Measurements from ENCODE around the gene CPVL. TPM values are rescaled to one million over a fixed set of nuclear protein-coding genes. Genes with fewer than 3 reads are reported as not detected.
"Not testable (repeated sequence)": the region's sequence is repeated elsewhere in the genome, so short reads cannot be mapped to it uniquely, and the experiment has no call there.

The CPVL gene
- total RNA-seq, 2 donors from 2014 or later: 2.7 to 11.8 TPM

- TF ChIP-seq CTCF (IDR thresholded peaks at IDR 0.05): no peak
- DNase-seq (ENCODE audit: low spot score): no peak
- no peak overlapping the region for H3K4me3 ChIP-seq
- H3K4me1 ChIP-seq: no peaks in the 10 kb centered on the region
- no peaks in the 10 kb centered on the region for H3K36me3 ChIP-seq
- no peak overlapping the region for H3K27ac ChIP-seq
- no peaks in the 10 kb centered on the region for H3K9me3 ChIP-seq
- no peaks in the 10 kb centered on the region for H3K27me3 ChIP-seq
Observed at GRCh38 chr7:29116361-29117200, 29.8 kb downstream of the CPVL start.

GRCh38 chr7:29115753-29116152, 30.6 kb downstream of the CPVL start:
- no peaks in the 10 kb centered on the region for H3K4me1 ChIP-seq
- H3K27ac ChIP-seq: no peak overlapping the region
- no peak overlapping the region for H3K4me3 ChIP-seq
- no peak for TF ChIP-seq CTCF (IDR thresholded peaks at IDR 0.05)
- H3K9me3 ChIP-seq: no peaks in the 10 kb centered on the region
- no peak for DNase-seq (ENCODE audit: low spot score)
- H3K36me3 ChIP-seq: no peaks in the 10 kb centered on the region
- H3K27me3 ChIP-seq: no peaks in the 10 kb centered on the region

GRCh38 chr7:29115130-29115687, 31.1 kb downstream of the CPVL start:
- no peak for DNase-seq (ENCODE audit: low spot score)
- Histone ChIP-seq H3K4me1 (no peaks in the 10 kb centered on the region), H3K27me3 (no peaks in the 10 kb centered on the region), H3K4me3 (no peak overlapping the region), H3K36me3 (no peaks in the 10 kb centered on the region), H3K27ac (no peak overlapping the region), H3K9me3 (no peaks in the 10 kb centered on the region)
- no peak for TF ChIP-seq CTCF (IDR thresholded peaks at IDR 0.05)

GRCh38 chr7:29114266-29114665, 32.1 kb downstream of the CPVL start:
- not testable (repeated sequence) for H3K4me3 ChIP-seq; H3K9me3 ChIP-seq; H3K4me1 ChIP-seq; H3K27ac ChIP-seq; H3K36me3 ChIP-seq; H3K27me3 ChIP-seq; DNase-seq (ENCODE audit: low spot score)

GRCh38 chr7:29113384-29114102, 32.8 kb downstream of the CPVL start:
- Histone ChIP-seq H3K27me3 (no peaks in the 10 kb centered on the region), H3K9me3 (no peaks in the 10 kb centered on the region), H3K4me3 (no peak overlapping the region), H3K27ac (no peak overlapping the region), H3K36me3 (no peaks in the 10 kb centered on the region), H3K4me1 (no peaks in the 10 kb centered on the region)
- DNase-seq (ENCODE audit: low spot score): no peak
- TF ChIP-seq CTCF (IDR thresholded peaks at IDR 0.05): no peak

GRCh38 chr7:29112721-29113120, 33.6 kb downstream of the CPVL start:
- Histone ChIP-seq H3K36me3 (no peaks in the 10 kb centered on the region), H3K4me1 (no peaks in the 10 kb centered on the region), H3K4me3 (no peak overlapping the region), H3K9me3 (no peaks in the 10 kb centered on the region), H3K27ac (no peak overlapping the region), H3K27me3 (no peaks in the 10 kb centered on the region)
- TF ChIP-seq CTCF (IDR thresholded peaks at IDR 0.05): no peak
- no peak for DNase-seq (ENCODE audit: low spot score)

Measured in right atrium auricular region (tissue), 2 donors.